PC-3 (cell line): Measurements from ENCODE around the gene DEPP1.

Source experiments
- EZH2 ChIP-seq: fragments of 300-600 bp; sonication (generic); IDR thresholded peaks from one replicate; pipeline ENCODE4 v1.6.1; 2017; ENCODE audit warnings: antibody characterized with exemption, mild to moderate bottlenecking, low read length; ENCODE audit not compliant: unreplicated experiment
- EZH2phosphoT487 ChIP-seq: fragments of 300-600 bp; sonication (generic); IDR thresholded peaks from 2 replicates; pipeline ENCODE4 v1.6.1; 2018; ENCODE audit warnings: mild to moderate bottlenecking, antibody characterized with exemption, low read length, borderline replicate concordance
- TF ChIP-seq, protein P1 (sequence below): fragments of 300-600 bp; sonication (generic); conservative IDR thresholded peaks from 2 replicates; pipeline ENCODE4 v1.5.1; 2017; ENCODE audit warnings: antibody characterized with exemption, low read depth, mild to moderate bottlenecking, low read length

DNA sequence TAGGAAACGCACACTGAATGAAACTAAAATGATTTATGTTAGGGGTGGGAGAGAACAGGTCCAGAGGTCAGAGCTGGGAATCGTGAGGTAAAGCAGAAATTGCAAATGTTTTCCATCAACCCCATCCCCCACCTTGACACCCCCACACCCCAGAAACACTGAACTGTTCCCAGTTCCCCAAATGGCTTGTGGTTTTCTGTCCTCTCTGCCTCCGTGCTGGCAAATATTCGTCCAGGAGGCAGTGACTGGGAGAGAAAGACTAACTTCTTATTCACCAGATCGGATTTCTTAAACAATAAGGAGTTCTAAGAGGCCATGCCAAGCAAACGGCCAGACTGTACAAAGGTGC lies 19.7 kb downstream of the DEPP1 start:
- TF ChIP-seq, protein P1, sequence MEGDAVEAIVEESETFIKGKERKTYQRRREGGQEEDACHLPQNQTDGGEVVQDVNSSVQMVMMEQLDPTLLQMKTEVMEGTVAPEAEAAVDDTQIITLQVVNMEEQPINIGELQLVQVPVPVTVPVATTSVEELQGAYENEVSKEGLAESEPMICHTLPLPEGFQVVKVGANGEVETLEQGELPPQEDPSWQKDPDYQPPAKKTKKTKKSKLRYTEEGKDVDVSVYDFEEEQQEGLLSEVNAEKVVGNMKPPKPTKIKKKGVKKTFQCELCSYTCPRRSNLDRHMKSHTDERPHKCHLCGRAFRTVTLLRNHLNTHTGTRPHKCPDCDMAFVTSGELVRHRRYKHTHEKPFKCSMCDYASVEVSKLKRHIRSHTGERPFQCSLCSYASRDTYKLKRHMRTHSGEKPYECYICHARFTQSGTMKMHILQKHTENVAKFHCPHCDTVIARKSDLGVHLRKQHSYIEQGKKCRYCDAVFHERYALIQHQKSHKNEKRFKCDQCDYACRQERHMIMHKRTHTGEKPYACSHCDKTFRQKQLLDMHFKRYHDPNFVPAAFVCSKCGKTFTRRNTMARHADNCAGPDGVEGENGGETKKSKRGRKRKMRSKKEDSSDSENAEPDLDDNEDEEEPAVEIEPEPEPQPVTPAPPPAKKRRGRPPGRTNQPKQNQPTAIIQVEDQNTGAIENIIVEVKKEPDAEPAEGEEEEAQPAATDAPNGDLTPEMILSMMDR, result no peak
- TF ChIP-seq EZH2phosphoT487 (no peak), EZH2 (no peak)
